Panc1 (cell line): Measurements from ENCODE around the gene UBTD1. TPM values are rescaled to one million over a fixed set of nuclear protein-coding genes. Genes with fewer than 3 reads are reported as not detected.

Source experiments
- ATAC-seq: fragments of 200-7000 bp; cut with Tn5 transposase; 2 replicates; pipeline ENCODE4 v1.9.1; 2020; ENCODE audit warnings: mild to moderate bottlenecking, moderate library complexity
- BruUV-seq: library from RNA; stranded (reverse); fragments of 400-500 nt; replicated peaks from 2 replicates; lab custom pipeline; 2021; lab: Mats Ljungman, UMichigan
- CTCF ChIA-PET: fragments of 300-600 bp; sonication (Branson Sonifier 250); formaldehyde crosslinking; loops from one replicate; lab custom pipeline; 2022; ENCODE audit warnings: antibody characterized with exemption; lab: Charles Lee
- POLR2A ChIA-PET: fragments of 300-600 bp; sonication (Branson Sonifier 250); formaldehyde crosslinking; loops from one replicate; lab custom pipeline; 2022; ENCODE audit warnings: antibody characterized with exemption; lab: Charles Lee
- DNase-seq: peaks from one replicate; pipeline ENCODE4 v3.0.0-alpha.2; 2010; ENCODE audit warnings: low read depth, low spot score
- H3K27ac ChIP-seq: 2 replicates; pipeline ENCODE4 v1.5.1; 2011; ENCODE audit warnings: mild to moderate bottlenecking, low read length, inconsistent platforms
- H3K27me3 ChIP-seq: fragments of 200-500 bp; sonication (Bioruptor generic); 2 replicates; pipeline ENCODE4 v1.6.0; 2014; ENCODE audit warnings: low read length, inconsistent platforms; ENCODE audit not compliant: control insufficient read depth, insufficient read depth
- H3K36me3 ChIP-seq: fragments of 200-500 bp; sonication (Bioruptor generic); 2 replicates; pipeline ENCODE4 v1.5.1; 2014; ENCODE audit warnings: inconsistent platforms, mild to moderate bottlenecking, low read length, moderate library complexity; ENCODE audit not compliant: control insufficient read depth, insufficient read depth
- H3K4me1 ChIP-seq: 2 replicates; pipeline ENCODE4 v1.5.1; 2011; ENCODE audit warnings: inconsistent platforms, mild to moderate bottlenecking, low read length, moderate library complexity; ENCODE audit not compliant: control insufficient read depth, insufficient read depth
- H3K4me3 ChIP-seq, 2 experiments: 2 replicates each; pipeline ENCODE4 v1.5.1; 2011 to 2012; ENCODE audit warnings: low read depth in 2 of 2, low read length in 2 of 2, mild to moderate bottlenecking in 2 of 2, inconsistent platforms in 1 of 2, moderate library complexity in 1 of 2
- H3K9me3 ChIP-seq: fragments of 200-500 bp; sonication (Bioruptor generic); 2 replicates; pipeline ENCODE4 v1.5.1; 2014; ENCODE audit warnings: low read depth, mild to moderate bottlenecking, inconsistent platforms, low read length, moderate library complexity; ENCODE audit not compliant: control insufficient read depth, insufficient read depth
- POLR2AphosphoS5 ChIP-seq: IDR thresholded peaks from 2 replicates; pipeline ENCODE4 v1.6.1; 2012; ENCODE audit warnings: mild to moderate bottlenecking, low read depth, low read length, moderate library complexity
- SIN3A ChIP-seq: IDR thresholded peaks from 2 replicates; pipeline ENCODE4 v1.6.1; 2012; ENCODE audit warnings: low read depth, mild to moderate bottlenecking, low read length, moderate library complexity, borderline replicate concordance; ENCODE audit not compliant: insufficient read depth
- TCF7L2 ChIP-seq: IDR thresholded peaks from 2 replicates; pipeline ENCODE4 v1.6.1; 2011; ENCODE audit warnings: mild to moderate bottlenecking, low read depth, low read length, inconsistent platforms
- in situ Hi-C: cut with HindIII; loops from 2 replicates; pipeline ENCODE4 v1.10.0; 2016; ENCODE audit warnings: low sequenced_read_pairs, low pct_unique_long_range_greater_than_20kb
- intact Hi-C: fragments of 100-400 bp; cut with micrococcal nuclease; formaldehyde crosslinking; loops from one replicate; pipeline ENCODE4 v1.10.0; 2022; ENCODE audit not compliant: unreplicated experiment
- total RNA-seq: library from RNA; stranded (reverse); gene quantifications from one replicate; pipeline ENCODE4 v1.2.1, GENCODE V29; 2021; ENCODE audit not compliant: unreplicated experiment
- TF ChIP-seq, protein P1 (sequence below): fragments of 450-650 bp; IDR thresholded peaks from 2 replicates; pipeline ENCODE4 v1.5.1; 2017; ENCODE audit warnings: mild to moderate bottlenecking
- TF ChIP-seq, protein P2 (sequence below), 2 experiments: IDR thresholded peaks; 2 replicates each; pipeline ENCODE4 v1.6.1; 2011 to 2012; ENCODE audit warnings: low read depth in 2 of 2, control low read depth in 1 of 2, low read length in 1 of 2, mild to moderate bottlenecking in 1 of 2, moderate library complexity in 1 of 2; ENCODE audit not compliant: insufficient read depth in 1 of 2

UBTD1 gene
- total RNA-seq, 1 experiment from 2014 or later: 55.6 TPM

DNA sequence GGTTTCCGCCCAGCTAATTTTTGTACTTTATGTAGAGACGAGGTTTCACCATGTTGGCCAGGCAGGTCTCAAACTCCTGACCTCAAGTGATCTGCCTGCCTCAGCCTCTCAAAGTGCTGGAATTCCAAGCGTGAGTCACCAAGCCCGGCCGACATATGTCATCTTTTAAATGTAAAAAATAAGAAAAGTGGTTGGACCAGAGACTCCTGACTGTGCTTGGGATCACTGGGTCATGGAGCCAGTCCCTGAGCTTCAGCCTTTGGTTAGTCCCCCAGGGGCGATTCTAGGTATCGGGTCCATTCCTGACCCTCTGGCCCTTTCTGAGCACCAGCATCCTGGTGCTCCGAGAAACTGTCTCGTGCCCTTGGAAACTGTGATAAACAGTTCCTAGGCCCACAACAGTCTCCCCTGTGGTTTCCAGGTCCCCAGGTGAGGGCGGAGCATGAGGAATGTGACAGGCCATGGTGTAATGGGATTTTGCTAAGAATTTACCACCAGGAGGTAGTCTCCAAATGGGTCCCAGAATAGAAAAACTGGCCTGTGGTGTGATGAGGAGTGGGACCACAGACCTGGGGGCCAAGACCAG lies 32.8 kb downstream of the UBTD1 start:
- CTCF ChIA-PET: interaction anchor here (0.5 to 0.8 kb wide), 3 partner anchors 11 to 108 kb away, joined by 3 to 6 read pairs (median 4); no protein-coding TSS in a partner anchor
- ATAC-seq: no peak
- Histone ChIP-seq H3K4me1 (peaks cover 17% of the 10 kb centered on the region), H3K27me3 (no peaks in the 10 kb centered on the region), H3K4me3 (no peak overlapping the region), H3K36me3 (no peaks in the 10 kb centered on the region), H3K27ac (no peak overlapping the region), H3K9me3 (no peaks in the 10 kb centered on the region)
- no peak for DNase-seq
- POLR2A ChIA-PET: interaction anchor here (1.2 kb wide), 1 partner anchor 33 kb away, joined by 8 read pairs; the partner anchor contains the start of gene UBTD1
- BruUV-seq: no TSS peak
- in situ Hi-C loops: no loop called here
- intact Hi-C loops: no loop called here
- TF ChIP-seq TCF7L2: no peak
- TF ChIP-seq POLR2AphosphoS5: no peak
- TF ChIP-seq, protein P1, sequence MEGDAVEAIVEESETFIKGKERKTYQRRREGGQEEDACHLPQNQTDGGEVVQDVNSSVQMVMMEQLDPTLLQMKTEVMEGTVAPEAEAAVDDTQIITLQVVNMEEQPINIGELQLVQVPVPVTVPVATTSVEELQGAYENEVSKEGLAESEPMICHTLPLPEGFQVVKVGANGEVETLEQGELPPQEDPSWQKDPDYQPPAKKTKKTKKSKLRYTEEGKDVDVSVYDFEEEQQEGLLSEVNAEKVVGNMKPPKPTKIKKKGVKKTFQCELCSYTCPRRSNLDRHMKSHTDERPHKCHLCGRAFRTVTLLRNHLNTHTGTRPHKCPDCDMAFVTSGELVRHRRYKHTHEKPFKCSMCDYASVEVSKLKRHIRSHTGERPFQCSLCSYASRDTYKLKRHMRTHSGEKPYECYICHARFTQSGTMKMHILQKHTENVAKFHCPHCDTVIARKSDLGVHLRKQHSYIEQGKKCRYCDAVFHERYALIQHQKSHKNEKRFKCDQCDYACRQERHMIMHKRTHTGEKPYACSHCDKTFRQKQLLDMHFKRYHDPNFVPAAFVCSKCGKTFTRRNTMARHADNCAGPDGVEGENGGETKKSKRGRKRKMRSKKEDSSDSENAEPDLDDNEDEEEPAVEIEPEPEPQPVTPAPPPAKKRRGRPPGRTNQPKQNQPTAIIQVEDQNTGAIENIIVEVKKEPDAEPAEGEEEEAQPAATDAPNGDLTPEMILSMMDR: no peak
- no peak for TF ChIP-seq SIN3A
- TF ChIP-seq, protein P2, sequence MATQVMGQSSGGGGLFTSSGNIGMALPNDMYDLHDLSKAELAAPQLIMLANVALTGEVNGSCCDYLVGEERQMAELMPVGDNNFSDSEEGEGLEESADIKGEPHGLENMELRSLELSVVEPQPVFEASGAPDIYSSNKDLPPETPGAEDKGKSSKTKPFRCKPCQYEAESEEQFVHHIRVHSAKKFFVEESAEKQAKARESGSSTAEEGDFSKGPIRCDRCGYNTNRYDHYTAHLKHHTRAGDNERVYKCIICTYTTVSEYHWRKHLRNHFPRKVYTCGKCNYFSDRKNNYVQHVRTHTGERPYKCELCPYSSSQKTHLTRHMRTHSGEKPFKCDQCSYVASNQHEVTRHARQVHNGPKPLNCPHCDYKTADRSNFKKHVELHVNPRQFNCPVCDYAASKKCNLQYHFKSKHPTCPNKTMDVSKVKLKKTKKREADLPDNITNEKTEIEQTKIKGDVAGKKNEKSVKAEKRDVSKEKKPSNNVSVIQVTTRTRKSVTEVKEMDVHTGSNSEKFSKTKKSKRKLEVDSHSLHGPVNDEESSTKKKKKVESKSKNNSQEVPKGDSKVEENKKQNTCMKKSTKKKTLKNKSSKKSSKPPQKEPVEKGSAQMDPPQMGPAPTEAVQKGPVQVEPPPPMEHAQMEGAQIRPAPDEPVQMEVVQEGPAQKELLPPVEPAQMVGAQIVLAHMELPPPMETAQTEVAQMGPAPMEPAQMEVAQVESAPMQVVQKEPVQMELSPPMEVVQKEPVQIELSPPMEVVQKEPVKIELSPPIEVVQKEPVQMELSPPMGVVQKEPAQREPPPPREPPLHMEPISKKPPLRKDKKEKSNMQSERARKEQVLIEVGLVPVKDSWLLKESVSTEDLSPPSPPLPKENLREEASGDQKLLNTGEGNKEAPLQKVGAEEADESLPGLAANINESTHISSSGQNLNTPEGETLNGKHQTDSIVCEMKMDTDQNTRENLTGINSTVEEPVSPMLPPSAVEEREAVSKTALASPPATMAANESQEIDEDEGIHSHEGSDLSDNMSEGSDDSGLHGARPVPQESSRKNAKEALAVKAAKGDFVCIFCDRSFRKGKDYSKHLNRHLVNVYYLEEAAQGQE (IDR thresholded peaks at IDR 0.05; ENCODE audit: insufficient read depth in 1 of 2, low read depth in 2 of 2, low read length in 1 of 2): no peak

DNA sequence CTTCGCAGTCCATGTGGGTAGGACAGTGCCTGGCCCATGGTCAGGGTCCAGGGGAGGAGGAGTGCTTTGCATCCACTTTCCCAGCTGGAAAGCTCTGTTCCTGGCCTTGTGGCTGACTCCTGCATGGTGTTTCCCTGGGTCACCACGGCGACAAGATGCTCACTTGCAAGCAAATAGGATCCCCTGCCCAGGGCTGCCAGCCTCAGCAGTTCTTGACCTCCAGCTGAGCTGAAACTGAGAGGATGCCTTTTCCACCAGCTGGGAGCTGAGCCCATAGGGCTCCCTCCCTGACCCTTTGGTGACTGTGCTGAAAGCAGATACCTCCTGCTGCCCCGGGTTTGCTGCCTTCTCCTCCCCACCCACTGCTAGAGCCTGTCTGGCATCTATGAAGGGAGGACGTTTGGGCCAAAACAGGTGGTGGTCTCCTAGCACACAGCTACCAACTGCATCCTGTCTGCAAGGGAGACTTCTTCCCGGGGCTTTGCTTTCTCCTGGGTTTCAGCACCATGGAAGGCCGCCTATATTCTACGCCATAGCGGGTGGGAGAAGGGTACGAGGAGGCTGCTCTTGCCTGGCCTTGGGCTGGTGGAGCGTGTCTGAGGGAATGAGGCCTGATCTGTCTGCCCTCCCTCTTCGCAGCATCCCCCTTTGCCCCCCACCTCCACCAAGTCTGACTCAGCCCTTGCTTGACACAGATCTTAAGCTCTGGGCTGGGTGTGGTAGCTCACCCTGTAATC lies 34.4 kb downstream of the UBTD1 start:
- intact Hi-C loops: no loop called here
- in situ Hi-C loops: no loop called here
- no peak overlapping the region for H3K4me3 ChIP-seq
- BruUV-seq: no TSS peak
- H3K36me3 ChIP-seq: no peaks in the 10 kb centered on the region
- ChIA-PET CTCF (interaction anchor here (0.9 to 2.5 kb wide), 3 partner anchors 18 to 33 kb away, joined by 4 to 13 read pairs (median 4); no protein-coding TSS in a partner anchor), POLR2A (interaction anchor here (0.7 kb wide), 1 partner anchor 38 kb away, joined by 5 read pairs; no protein-coding TSS in a partner anchor)
- peak overlapping the region; percentile 12; the same call in 1 of the 2 replicates for H3K27ac ChIP-seq
- ATAC-seq (peak; percentile 3; the same call in 1 of the 2 replicates), DNase-seq (no peak)
- H3K9me3 ChIP-seq: no peaks in the 10 kb centered on the region
- peaks cover 24% of the 10 kb centered on the region for H3K4me1 ChIP-seq
- no peaks in the 10 kb centered on the region for H3K27me3 ChIP-seq
- no peak for TF ChIP-seq SIN3A
- TF ChIP-seq, protein P2 (IDR thresholded peaks at IDR 0.05; ENCODE audit: insufficient read depth in 1 of 2, low read depth in 2 of 2, low read length in 1 of 2): peak in 1 of 2 experiments; percentile 49; a peak in 1 of 4 replicates
